ENCODE measurements around the gene GABPB1.

The GABPB1 gene

DNA sequence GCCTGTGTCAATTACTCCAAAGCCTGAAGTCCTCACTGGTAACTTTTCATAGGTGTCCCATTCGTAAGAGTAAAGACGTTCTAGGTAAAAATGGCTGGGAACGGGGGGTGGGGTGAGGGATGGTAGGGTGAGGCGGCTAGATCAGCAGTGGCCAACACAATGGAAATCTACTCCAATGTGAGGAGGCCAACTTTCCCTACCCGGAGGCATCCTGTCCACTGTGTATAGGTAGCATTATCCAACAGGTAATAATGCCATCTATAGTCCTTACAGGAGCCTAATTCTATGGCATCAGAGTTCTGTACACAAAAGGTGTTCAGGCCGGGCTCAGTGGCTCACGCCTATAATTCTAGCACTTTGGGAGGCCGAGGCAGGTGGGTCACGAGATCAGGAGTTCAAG is 118.6 kb downstream of the GABPB1 start:
- no peak for DNase-seq

- no peak for DNase-seq
Observed at GRCh38 chr15:50235794-50236193, 119.2 kb downstream of the GABPB1 start.

- DNase-seq = peak; percentile 50
Observed at GRCh38 chr15:50234764-50235163, 120.2 kb downstream of the GABPB1 start.

DNA sequence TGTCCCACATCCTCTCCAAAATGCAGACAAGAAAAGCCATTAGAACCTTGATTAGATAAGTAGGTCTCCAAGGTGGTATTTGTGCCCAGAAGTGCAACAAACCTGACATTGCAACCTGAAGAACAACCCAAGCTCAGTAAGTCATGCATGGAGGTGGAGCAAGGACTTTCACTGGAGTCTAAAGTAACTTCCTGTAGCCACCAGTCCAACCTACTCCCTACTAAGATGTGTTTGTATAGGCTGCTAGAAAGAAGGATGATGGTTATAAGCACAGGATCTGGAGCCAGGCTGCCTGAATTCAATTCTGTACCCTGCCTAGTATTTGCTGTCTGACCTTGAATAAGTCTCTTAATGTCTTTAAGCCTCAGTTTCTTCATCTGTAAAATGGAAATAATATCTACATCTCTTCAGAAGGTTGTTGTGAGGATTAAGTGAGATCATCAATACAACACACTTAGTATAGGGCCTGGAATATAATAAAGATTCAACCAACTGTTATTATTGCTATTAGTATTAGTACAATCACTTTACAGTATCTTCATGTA is 121.7 kb downstream of the GABPB1 start:
- no peak for DNase-seq

DNA sequence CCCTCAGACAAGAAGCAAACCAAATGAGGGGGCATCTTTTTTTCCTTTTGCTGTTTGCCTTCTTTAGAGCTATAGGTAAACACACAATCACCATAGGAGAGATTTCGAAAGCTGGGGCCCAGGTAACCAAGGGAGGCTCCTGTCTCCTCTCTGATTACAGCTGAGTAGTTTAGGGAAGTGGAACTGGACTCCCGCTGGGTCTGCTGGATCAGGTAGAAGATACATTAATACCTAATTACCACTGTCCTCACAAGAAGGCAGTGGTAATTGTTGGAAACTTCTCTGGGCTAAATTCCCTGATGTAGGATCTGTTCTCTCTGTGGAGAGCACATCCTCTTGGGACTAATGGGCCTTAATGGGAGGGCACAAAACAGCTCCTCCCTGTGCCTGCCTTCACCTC is 122.2 kb downstream of the GABPB1 start:
- no peak for DNase-seq

DNA sequence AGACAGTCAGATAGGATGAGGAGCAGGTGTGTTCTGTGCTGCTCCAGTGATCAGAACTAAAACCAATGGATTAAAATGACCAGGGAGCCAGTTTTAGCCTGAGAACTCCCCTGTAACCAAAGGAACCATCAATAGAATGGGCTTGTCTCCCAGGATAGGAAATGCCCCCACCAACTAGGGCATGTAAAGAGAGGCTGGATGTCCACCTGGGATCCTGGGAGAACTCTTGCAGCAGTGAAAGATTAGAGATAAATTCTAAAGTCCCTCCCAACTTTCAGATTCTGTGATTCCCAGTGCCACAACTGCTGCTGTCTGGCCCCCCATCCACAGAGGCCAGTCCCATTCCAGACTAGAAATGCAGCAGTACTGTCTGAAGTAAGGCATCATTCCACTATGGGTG is 123.2 kb downstream of the GABPB1 start:
- no peak for DNase-seq

DNA sequence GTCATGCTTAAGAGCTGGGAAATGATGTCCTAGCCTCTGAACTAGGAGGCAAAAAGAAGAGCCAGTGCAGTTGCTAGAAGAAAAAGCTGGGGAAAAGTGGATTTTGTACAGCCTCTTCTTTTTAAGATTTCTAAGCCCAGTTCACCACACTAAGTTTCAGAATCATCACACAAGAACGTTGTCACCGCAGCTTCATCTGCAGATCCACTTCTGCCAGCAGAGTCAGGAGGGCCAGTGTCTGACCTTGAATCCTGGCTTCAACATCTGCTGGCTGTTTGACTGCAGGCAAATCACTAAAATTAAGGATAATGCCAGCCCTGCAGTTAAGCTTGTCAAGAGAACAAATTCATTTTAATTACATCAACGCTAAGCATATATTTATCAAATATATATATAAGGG is 125.7 kb downstream of the GABPB1 start:
- DNase-seq = no peak

- DNase-seq = no peak
Observed at GRCh38 chr15:50228866-50229265, 126.1 kb downstream of the GABPB1 start.

DNA sequence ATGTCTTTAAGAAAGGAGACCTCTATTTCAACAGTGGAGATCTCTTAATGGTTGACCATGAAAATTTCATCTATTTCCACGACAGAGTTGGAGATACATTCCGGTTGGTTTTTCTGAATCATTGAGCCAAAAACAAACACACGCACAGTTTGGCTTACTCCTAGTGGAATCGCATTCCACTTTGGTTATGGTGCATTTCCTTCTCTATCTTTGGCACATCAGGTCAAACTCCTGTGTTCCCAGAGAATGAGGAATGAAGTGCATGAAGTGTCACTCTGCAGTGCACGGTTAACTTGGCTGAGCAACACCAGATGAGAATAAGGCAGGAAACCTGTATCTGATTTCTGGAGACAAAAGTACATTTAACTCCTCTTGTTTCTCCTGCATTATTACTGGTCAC is 127.9 kb downstream of the GABPB1 start:
- no peak for DNase-seq

- DNase-seq = no peak
Observed at GRCh38 chr15:50225938-50226337, 129.1 kb downstream of the GABPB1 start.
